Adipose tissue (tissue), 3 donors: ENCODE data around the gene ORAI3. TPM values are rescaled to one million over a fixed set of nuclear protein-coding genes. Genes with fewer than 3 reads are reported as not detected.
A peak's percentile ranks its signal among the peaks of the same experiment; 100 is the strongest.

Source experiments
- H3K27ac ChIP-seq: one replicate; pipeline ENCODE4 v1.5.1; 2013; ENCODE audit warnings: low read depth, low read length
- WGBS, 3 donors: extraction: QIAGEN DNeasy Blood & Tissue Kit; methylation state at CpG; one replicate each; pipeline ENCODE4 v1.1.7; 2013; 5-methylcytosine and 5-hydroxymethylcytosine counted together
- polyA plus RNA-seq, 3 donors: library from polyadenylated mRNA; stranded (reverse); fragments of 200-250 nt; gene quantifications; one replicate each; pipeline ENCODE4 v1.2.3, GENCODE V29; 2013
- donor health status: healthy with polysubstance abuse.
- donor health status: Bipolar disorder and iron deficiency.
- donor health status: healthy.

The ORAI3 gene
- polyA plus RNA-seq, 3 donors = 11.3 to 16.3 (median 14.6) TPM

- 19 to 22% (median 19%) methylated on average over 15 of the region's 15 CpGs for WGBS, 3 donors
- no peak overlapping the region for H3K27ac ChIP-seq
Observed at GRCh38 chr16:30941600-30942425, 7.1 kb upstream of the ORAI3 start.

- no peak overlapping the region for H3K27ac ChIP-seq
- WGBS, 3 donors = 53 to 91% (median 76%) methylated on average over 4 of the region's 4 CpGs
Observed at GRCh38 chr16:30942426-30942806, 6.5 kb upstream of the ORAI3 start.

GRCh38 chr16:30944352-30944751 lies 4.5 kb upstream of the ORAI3 start:
- H3K27ac ChIP-seq = no peak overlapping the region

- no peak overlapping the region for H3K27ac ChIP-seq
- 89 to 92% (median 92%) methylated on average over 32 to 38 of the region's 38 CpGs for WGBS, 3 donors
Observed at GRCh38 chr16:30946671-30947540, 2.0 kb upstream of the ORAI3 start.

- 75 to 83% (median 75%) methylated on average over 2 to 3 of the region's 3 CpGs for WGBS, 3 donors
- H3K27ac ChIP-seq = no peak overlapping the region
Observed at GRCh38 chr16:30947541-30947858, 1.4 kb upstream of the ORAI3 start.

- 34 to 38% (median 35%) methylated on average over 33 to 44 of the region's 44 CpGs for WGBS, 3 donors
- no peak overlapping the region for H3K27ac ChIP-seq
Observed at GRCh38 chr16:30947859-30948666, 805 bp upstream of the ORAI3 start.

- 1 to 4% (median 2%) methylated on average over 21 of the region's 21 CpGs for WGBS, 3 donors
- peak overlapping the region; percentile 19 for H3K27ac ChIP-seq
Observed at GRCh38 chr16:30949650-30950515, 1.0 kb downstream of the ORAI3 start.

- no peak overlapping the region for H3K27ac ChIP-seq
- 65 to 71% (median 68%) methylated on average over 5 to 8 of the region's 8 CpGs for WGBS, 3 donors
Observed at GRCh38 chr16:30950516-30951065, 1.7 kb downstream of the ORAI3 start.

- 74 to 82% (median 78%) methylated on average over 1 of the region's 1 CpG for WGBS, 3 donors
- no peak overlapping the region for H3K27ac ChIP-seq
Observed at GRCh38 chr16:30951193-30951592, 2.3 kb downstream of the ORAI3 start.

- WGBS, 3 donors = 36 to 49% (median 40%) methylated on average over 3 of the region's 3 CpGs
- H3K27ac ChIP-seq = no peak overlapping the region
Observed at GRCh38 chr16:30951750-30952149, 2.9 kb downstream of the ORAI3 start.

- 78 to 85% (median 78%) methylated on average over 9 of the region's 9 CpGs for WGBS, 3 donors
- no peak overlapping the region for H3K27ac ChIP-seq
Observed at GRCh38 chr16:30953111-30953510, 4.2 kb downstream of the ORAI3 start.

GRCh38 chr16:30953511-30954124 lies 4.8 kb downstream of the ORAI3 start:
- 33 to 46% (median 36%) methylated on average over 15 of the region's 15 CpGs for WGBS, 3 donors
- H3K27ac ChIP-seq = no peak overlapping the region

- WGBS, 3 donors = 77 to 87% (median 83%) methylated on average over 8 of the region's 8 CpGs
- H3K27ac ChIP-seq = no peak overlapping the region
Observed at GRCh38 chr16:30954993-30955392, 6.1 kb downstream of the ORAI3 start.

GRCh38 chr16:30956601-30957455 lies 8.0 kb downstream of the ORAI3 start:
- 26 to 27% (median 27%) methylated on average over 42 of the region's 42 CpGs for WGBS, 3 donors
- no peak overlapping the region for H3K27ac ChIP-seq

GRCh38 chr16:30957456-30958174 lies 8.7 kb downstream of the ORAI3 start, which contains the start of gene SETD1A:
Gene SETD1A, plus strand, starts transcription at chr16:30957754. Its CDS starts 978 bp downstream, at chr16:30958732.
- peak within 1 kb of the TSS; percentile 79 for H3K27ac ChIP-seq
- 0 to 1% (median 1%) methylated on average over 57 to 85 of the region's 85 CpGs for WGBS, 3 donors
